NCI-H526 treated with DMSO at 0.1 percent for 48 hours (cell line): ENCODE measurements around the gene SUSD3.
A peak's percentile ranks its signal among the peaks of the same experiment; 100 is the strongest.

ENCODE experiments used
- DNase-seq: peaks from one replicate; lab custom pipeline; 2025; lab: John Stamatoyannopoulos, UW

SUSD3 gene

DNA sequence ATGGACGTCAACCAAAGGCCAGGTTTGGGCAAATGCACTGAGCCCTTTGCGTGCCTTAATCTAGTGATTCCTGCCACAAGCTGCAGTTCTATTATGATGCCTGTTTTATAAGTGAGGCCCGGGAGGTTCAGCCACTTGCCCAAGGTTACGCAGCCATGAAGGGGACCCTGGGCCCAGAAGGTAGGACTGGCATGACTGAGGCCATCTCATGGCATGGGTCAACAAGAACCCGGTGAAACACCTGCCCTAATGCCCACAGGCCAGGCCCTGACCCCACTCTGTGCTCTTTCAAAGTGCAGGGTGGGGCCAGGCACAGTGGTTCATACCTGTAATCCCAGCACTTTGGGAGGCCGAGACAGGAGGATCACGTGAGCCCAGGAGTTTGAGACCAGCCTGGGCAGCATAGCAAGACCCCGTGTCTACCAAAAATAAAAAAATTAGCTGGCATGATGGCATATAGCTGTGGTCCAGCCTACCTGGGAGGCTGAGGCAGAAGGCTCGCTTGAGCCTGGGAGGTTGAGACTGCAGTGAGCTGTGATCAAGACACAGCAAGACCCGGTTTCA lies 66.9 kb downstream of the SUSD3 start:
- no peak for DNase-seq

DNA sequence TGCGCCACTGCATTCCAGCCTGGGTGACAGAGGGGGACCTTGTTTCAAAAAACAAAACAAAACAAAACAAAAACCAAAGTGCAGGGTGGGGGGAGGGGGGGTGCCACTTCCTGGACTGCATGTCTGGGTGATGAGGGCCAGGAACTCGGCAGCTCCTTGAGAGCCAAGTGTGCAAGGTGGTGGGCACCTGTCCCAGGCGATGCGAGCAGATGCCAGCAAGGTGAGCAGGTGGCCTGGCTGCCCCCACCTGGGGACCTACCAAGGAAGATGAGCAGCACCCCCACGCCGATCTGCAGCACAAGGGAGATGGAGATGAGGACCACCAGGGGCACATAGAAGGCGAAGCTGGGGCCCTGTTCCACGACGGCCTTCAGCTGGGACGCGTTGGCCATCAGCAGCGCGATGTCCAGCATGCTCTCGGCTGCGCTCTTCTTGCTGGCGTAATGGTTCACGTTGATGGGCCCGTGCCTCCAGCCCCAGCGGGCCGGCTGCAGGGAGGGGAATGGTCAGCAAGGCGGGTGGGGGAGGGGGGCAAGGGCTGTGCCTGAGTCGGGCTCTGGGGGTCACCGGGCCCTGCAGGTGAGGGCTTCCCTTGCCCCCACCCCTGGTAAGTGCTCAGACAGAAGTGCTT lies 67.8 kb downstream of the SUSD3 start:
- DNase-seq = no peak

DNA sequence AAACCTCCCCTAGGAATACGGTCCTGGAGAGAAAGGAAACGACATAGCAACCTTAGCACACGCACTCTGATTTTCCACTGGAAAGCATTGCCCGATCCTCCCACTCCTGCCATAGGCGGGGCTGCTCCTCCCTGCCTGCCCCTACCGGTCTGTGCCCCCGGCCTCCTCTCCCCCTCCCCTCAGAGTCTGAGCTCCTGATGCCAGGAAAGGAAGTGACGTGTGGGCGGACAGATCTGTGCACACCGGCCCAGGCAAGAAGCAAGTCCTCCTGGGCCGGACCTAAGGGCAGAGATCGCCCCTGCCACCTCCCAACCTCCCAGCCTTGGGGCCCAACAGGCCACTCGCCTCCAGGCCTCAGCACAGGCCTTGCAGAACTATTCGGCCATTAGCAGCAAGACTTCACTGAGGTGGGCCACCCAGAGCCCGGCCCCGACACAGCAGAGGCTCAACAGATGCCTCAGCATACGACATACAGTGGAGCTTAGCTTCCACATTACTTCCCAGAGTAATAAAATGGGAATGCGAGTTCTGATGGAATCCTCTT lies 68.4 kb downstream of the SUSD3 start:
- DNase-seq = no peak

DNA sequence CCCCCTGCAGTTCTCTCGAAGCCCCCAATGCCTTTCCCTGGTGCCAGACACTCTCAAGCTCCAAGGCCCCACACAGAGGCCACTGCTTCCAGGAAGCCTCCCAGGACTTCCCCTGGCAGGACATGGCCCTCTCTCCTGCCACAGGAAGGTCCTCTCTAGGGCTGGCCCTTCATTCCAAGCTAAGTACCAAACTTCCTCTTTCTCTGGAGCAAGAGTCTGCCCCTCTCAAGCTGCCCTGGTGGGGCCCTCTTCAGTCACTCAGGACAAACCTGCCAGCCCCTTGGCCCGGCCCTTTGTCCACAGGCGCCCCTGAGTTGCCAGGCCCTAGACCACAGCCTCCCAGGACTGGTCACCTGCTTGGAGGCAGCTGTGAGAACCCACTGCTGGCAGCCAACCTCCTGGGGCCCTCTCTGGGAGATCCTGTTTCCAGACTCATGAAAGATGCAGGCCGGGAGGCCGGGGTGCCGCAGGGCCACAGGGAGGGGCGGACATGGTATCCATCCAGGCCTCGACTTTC lies 69.0 kb downstream of the SUSD3 start:
- DNase-seq = no peak

DNA sequence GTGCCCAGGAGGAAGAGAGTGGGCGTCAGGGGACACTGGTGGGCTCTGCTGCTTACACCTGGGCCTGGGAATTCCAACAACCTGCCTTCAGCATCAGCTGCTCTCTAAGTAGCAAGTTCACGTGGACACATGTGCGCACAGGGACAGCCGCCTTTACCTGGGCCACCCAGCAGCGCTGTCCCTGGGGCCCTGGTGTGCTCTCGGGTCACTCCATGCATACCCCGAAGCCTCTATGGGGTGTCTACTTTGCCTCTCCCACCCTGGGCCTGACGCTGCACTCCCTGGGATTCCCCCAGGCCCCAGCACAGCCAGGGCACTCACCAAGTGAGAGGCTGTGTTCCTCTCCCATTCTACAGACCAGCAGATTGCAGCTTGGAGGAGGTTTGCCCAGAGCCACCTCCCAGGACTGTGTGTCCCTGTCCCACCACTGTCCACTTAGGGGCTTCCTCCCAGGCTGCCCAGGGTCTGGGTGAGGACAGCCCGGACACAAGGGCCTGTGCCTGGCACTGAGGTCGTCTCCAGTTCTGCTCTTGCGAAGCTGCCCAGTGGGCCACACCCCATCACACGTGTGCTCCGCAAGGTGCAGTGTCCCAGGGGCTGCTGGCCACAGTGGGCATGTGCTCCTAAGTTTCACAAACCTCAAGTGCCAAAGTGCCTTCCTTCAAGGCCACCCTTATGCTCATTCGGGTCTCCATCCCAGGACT lies 69.7 kb downstream of the SUSD3 start:
- no peak for DNase-seq

DNA sequence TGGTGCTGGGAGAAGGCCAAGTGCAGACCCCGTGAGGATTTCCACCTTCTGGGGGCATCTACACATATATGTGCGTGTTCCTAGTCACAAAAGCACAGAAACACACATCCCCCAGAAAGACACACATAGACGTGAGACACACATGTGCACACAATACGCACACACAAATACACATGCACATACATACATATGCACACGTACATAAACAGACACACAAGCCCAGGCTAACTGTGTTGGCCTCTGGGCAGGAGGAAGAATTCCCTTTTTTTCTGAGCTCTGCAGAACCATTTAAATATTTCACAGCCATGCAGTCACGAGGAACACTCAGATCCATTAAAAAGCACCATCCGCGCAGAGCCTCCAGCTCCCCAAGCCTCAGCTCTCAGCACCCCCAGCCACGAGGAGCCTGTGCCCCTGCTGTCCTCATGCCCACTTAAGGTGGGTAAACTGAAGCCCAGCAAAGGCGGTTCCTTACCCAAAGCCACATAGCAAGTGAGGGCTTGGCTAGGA lies 70.3 kb downstream of the SUSD3 start:
- no peak for DNase-seq

DNA sequence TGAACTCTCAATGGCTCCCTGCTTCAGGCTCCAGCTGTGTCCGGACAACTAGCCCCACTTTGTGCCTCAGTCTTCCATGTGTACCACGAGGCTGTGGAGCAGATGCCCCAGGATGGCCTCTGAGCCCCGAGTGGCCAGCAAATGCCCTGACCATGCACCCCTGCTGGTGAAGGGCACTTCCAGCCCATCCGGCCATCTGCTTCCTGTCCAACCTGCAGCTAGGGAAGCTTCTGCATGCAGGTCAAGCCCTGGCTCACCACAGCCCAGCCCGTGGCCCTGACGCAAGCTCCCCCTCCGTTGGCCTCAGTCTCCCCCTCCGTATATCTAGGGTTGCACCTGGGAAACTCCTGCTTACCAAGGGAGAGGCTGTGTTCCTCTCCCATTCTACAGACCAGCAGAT lies 70.8 kb downstream of the SUSD3 start:
- no peak for DNase-seq

DNA sequence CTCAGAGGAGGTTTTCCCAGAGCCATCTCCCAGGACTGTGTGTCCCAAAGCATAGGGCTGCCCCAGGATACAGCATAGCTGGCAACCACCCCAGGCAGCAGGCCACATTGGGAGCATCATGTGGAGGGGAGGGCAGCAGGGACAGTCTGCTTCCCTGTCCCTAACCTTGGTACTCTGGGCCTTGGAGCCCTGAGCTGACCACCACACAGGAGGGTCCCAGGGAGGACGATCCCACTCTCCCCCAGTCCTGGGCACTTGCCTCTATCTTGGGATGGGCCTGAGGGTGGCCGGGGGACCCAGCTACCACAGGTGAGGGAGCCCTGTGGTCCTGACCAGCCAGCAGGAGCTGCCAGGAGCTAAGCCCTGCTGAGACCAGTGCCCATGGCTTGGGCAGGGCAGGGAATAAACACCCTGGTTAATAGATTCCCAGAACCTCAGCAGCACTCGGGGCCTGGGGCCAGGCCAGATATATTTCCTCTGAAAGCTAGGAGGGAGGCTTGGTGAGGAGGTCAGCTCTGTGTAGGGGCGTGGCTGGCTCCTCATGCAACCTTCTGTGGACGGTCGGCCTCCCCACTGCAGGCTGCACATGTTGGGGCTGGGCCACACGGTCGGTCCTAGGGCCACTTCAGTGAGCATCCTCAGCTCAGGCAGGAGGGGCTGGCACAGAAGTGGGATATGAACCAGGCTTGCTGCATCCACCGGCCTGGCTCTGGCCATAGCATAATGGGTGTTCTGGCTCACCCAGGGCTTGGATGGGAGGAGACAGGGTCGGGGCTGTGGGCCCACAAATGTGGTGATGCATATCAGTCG lies 71.4 kb downstream of the SUSD3 start:
- DNase-seq = no peak

DNA sequence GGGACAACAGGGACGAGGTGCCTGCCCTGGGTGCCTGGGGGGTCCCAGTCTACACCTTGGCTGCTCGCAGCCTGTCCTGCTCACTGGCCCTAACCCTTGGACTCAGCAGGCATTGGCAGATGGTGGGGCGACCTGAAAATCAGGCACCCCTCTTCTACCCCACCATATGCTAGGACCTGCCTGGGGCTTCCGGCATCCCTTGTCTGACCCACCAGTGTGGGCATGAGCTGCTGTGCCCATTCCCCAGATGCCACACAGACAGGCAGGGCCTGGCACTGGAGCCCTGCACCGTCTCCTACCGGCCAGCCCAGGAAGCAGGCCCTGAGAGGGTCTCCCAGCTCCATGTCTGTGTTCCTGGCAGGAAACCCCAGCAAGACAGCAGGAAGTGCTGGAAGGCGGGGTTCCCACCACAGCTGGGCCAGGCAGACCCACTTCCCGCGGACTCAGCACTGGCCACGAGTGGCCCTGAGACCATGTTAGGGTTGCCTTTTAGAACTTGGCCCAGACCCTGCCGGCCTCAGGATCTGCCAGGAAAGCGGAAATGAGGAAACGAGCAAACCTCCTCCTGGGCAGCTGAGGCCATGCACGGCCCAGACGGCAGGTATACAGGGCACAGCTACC lies 72.5 kb downstream of the SUSD3 start:
- no peak for DNase-seq

DNA sequence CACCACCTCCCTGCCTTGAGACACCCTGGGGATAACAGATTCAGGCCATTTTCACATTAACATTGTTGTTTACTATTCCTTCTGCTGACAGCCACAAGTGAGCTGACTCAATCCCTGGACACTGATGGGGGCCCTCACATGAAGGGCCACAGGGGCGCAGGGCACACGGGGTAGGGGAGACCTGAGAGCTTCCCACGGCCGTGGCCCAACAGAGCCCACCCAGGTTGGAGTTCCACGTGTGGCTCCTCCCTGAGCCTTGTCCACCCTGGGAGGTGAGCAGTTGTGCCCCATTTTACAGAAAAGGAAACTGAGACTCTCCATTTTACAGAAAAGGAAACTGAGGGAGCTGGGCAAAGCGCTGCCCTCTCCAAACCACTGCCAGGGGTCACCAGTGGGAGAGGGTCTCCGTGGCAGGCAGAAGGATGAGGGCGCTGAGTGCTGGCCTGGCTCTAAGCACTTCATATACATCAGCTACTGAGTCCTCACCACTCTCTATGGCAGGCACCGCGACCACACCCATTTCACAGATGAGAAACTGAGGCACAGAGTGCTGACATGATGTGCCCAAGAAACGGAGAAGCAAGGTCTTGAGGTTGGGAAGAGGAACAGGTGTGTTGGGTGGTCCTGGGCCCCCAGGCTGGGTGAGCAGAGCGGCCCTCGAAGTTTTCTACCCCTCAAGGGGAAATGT lies 73.2 kb downstream of the SUSD3 start:
- no peak for DNase-seq

DNA sequence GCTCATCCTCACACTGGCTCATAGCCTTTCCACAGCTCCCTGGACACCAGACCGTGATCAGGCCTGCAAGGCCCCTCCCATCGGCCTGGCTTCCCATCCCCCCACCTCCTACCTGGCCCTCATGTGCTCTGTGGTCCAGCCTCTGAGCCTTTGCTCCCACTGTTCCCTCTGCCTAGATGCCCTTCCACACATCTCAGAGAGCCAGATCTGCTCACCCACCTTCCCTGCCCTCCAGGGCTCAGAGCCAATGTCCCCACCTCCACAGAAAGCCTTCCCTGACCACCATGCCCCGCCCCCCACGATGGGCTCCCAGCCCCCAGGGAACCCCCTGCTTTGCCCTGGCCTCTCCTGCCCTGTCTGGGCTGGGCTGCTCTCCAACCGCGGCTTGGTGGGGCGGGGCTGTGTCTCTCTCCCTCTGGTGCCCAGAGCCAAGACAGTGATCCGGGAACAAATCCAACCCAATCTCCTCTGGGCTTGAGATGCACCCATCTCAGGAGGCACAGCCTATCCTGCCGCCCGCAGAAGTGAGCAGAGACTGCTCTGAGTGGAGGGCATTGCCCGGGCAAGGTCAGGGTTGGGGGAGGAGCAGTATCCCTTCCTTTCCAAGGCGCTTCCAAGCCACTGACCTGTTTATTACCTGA lies 73.9 kb downstream of the SUSD3 start:
- no peak for DNase-seq

DNA sequence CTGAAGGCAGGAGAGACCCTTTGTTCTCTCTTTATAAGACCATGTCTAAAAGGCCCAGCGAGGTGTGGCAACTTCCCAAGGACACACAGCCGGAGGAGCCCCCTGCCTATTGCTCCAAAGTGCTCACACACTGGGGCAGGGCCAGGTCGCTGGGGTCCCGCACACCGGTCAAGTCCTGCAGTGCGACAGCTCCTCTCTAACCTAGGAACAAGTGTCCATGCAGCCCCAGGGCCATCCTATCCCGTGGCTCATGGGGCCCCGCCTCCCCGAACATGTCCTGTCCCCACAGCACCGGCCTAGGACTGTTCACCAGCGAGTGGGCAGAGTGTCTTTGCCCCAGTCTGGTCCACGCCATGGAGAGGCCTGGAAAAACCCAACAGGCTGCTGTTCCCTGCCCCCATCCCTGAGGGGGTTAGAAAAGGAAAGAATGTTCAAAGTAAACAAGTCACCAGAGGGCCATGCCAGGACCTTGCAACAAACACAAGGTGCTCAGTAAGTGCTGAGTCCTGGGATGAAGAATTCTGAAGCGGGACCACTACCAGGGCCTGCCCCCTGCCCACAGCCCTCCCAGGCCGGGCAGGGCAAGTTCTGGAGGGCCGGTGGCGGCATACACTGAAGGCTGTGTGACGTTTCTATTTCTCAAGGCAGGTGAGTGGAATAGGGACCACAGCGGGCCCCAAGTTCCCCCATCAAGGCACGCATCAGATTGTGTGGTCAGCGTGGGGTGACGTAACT lies 74.6 kb downstream of the SUSD3 start:
- no peak for DNase-seq

DNA sequence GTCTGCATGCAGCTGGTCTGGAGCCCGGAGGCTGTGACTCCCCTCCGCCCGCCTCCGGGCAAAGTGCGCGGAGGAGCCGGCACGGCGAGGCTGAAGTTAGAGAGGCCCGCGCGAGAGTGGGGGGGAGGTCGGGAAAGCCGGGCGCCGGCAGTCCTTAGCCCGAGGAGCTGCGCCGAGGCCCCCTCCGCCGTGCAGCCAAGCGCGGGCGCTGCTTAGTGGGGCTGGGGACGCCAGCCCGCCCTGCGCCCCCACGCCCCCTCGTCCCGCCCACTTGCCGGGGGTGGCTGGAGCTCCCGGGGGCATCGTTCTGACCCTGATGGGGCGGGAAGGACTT lies 75.1 kb downstream of the SUSD3 start:
- DNase-seq = no peak

DNA sequence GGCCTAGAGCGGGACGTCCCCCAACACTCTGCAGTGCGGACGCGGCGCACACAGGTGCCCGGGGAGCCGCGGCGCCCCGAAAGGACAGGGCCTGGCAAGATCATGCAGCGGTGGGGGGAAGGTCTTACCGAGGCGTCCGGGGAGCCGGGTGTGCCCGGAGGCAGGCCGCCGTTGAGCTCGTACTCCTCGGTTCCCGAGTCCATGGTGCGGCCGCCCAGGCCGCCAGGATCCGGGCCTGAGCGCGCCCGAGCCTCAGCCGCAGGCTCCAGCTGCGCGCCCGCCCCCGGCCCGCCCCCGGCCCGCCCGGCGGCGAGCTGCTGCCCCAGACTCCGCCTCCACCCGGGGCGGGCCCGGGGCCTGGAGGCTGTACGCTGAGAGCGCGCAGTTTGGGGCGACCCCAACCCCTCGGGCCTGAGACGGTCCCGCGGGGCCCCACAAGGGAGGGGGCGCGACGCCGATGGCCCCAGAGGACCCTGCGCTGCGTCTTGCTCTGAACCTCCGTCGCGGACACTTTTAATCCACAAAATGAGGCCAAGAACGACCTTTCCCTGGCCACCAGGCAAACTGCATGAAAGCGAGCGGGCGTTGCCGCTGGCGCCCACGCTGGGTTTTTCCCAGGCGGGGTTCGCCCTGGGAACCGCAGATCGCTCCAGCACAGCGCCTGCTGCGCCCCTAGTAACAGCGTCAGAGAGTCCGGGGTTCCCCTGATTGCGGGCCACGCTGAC lies 75.7 kb downstream of the SUSD3 start, which contains the start of gene NINJ1:
NINJ1 (minus strand) TSS at position 237 of the 725 bp plus-strand sequence; CDS start at position 203, 34 bp downstream.
- DNase-seq = peak; percentile 34
